Activated T-helper 2 cell treated with anti-CD3 and anti-CD28 coated beads, Interferon-gamma antibody, Interleukin-2, Interleukin-4, amounts not matched to agents 10 μg/mL and 5 μg/mL and 100 μg/mL, durations not matched to agents 14 hours and 24 hours and 36 hours (primary cell): ENCODE measurements around the gene ISY1. TPM values are rescaled to one million over a fixed set of nuclear protein-coding genes. Genes with fewer than 3 reads are reported as not detected.
A peak's percentile ranks its signal among the peaks of the same experiment; 100 is the strongest.
"Not testable (repeated sequence)": the region's sequence is repeated elsewhere in the genome, so short reads cannot be mapped to it uniquely, and the experiment has no call there.

Experiments used
- DNase-seq: peaks from one replicate; pipeline ENCODE4 v3.0.0; 2021; ENCODE audit warnings: low spot score
- H3K27ac Mint-ChIP-seq: one replicate; pipeline ENCODE4 v1.8.0; 2021; ENCODE audit warnings: mixed read lengths
- H3K27me3 Mint-ChIP-seq: one replicate; pipeline ENCODE4 v1.8.0; 2021; ENCODE audit warnings: low read depth, mixed read lengths
- H3K36me3 Mint-ChIP-seq: one replicate; pipeline ENCODE4 v1.8.0; 2021; ENCODE audit warnings: low read depth, mixed read lengths
- H3K4me1 Mint-ChIP-seq: one replicate; pipeline ENCODE4 v1.8.0; 2021; ENCODE audit warnings: low read depth, mixed read lengths
- H3K4me3 Mint-ChIP-seq: one replicate; pipeline ENCODE4 v1.8.0; 2021; ENCODE audit warnings: low read depth, mild to moderate bottlenecking, moderate library complexity, mixed read lengths
- H3K9me3 Mint-ChIP-seq: one replicate; pipeline ENCODE4 v1.8.0; 2021; ENCODE audit warnings: mixed read lengths
- intact Hi-C: fragments of 100-400 bp; cut with micrococcal nuclease; formaldehyde crosslinking; loops from one replicate; pipeline ENCODE4 v1.15.1; 2023
- total RNA-seq: library from RNA; stranded (reverse); gene quantifications from 2 replicates; pipeline ENCODE4 v1.2.3, GENCODE V29; 2022

Gene ISY1
- total RNA-seq, result 71.4 and 78.0 TPM in 2 replicates

- Mint-ChIP-seq H3K27ac (peak within 1 kb of the TSS; percentile 98), H3K4me1 (peaks cover 27% of the 10 kb centered on the region), H3K9me3 (no peaks in the 10 kb centered on the region), H3K4me3 (peak within 1 kb of the TSS; percentile 88), H3K36me3 (peaks cover 43% of the 10 kb centered on the region), H3K27me3 (no peaks in the 10 kb centered on the region)
- peak; percentile 89 for DNase-seq
- intact Hi-C loops, result loop anchor here (1.0 kb wide), 5 partner anchors 22 to 108 kb away; partner anchors contain the start of genes CNBP and COPG1
Measured at GRCh38 chr3:129160891-129161859, at the start of gene ISY1. ISY1 (minus strand) TSS chr3:129161063; CDS start chr3:129160975, 88 bp downstream.

GRCh38 chr3:129207479-129207878 lies 46.6 kb upstream of the ISY1 start:
- Mint-ChIP-seq H3K27ac (no peak overlapping the region), H3K36me3 (no peaks in the 10 kb centered on the region), H3K9me3 (no peaks in the 10 kb centered on the region), H3K27me3 (peaks cover 3% of the 10 kb centered on the region), H3K4me1 (no peaks in the 10 kb centered on the region), H3K4me3 (no peak overlapping the region)
- intact Hi-C loops, result no loop called here
- DNase-seq, result no peak

- Mint-ChIP-seq H3K27me3 (peaks cover 3% of the 10 kb centered on the region), H3K27ac (no peak overlapping the region), H3K9me3 (no peaks in the 10 kb centered on the region), H3K4me3 (no peak overlapping the region), H3K36me3 (no peaks in the 10 kb centered on the region), H3K4me1 (no peaks in the 10 kb centered on the region)
- intact Hi-C loops, result no loop called here
- DNase-seq, result no peak
Measured at GRCh38 chr3:129205109-129205832, 44.4 kb upstream of the ISY1 start.

GRCh38 chr3:129204473-129204872 lies 43.6 kb upstream of the ISY1 start:
- no peaks in the 10 kb centered on the region for H3K27me3 Mint-ChIP-seq
- intact Hi-C loops, result no loop called here
- H3K4me1 Mint-ChIP-seq, result no peaks in the 10 kb centered on the region
- no peak overlapping the region for H3K27ac Mint-ChIP-seq
- no peaks in the 10 kb centered on the region for H3K36me3 Mint-ChIP-seq
- DNase-seq, result no peak
- H3K4me3 Mint-ChIP-seq, result no peak overlapping the region
- no peaks in the 10 kb centered on the region for H3K9me3 Mint-ChIP-seq

- peaks cover 8% of the 10 kb centered on the region for H3K4me1 Mint-ChIP-seq
- no peaks in the 10 kb centered on the region for H3K27me3 Mint-ChIP-seq
- no peak for DNase-seq
- H3K4me3 Mint-ChIP-seq, result no peak overlapping the region
- H3K36me3 Mint-ChIP-seq, result no peaks in the 10 kb centered on the region
- H3K27ac Mint-ChIP-seq, result no peak overlapping the region
- intact Hi-C loops, result no loop called here
- no peaks in the 10 kb centered on the region for H3K9me3 Mint-ChIP-seq
Measured at GRCh38 chr3:129199366-129199765, 38.5 kb upstream of the ISY1 start.

GRCh38 chr3:129197321-129197720 lies 36.5 kb upstream of the ISY1 start:
- Mint-ChIP-seq H3K9me3 (no peaks in the 10 kb centered on the region), H3K27me3 (no peaks in the 10 kb centered on the region), H3K4me3 (no peak overlapping the region), H3K36me3 (no peaks in the 10 kb centered on the region), H3K27ac (no peak overlapping the region), H3K4me1 (peaks cover 8% of the 10 kb centered on the region)
- intact Hi-C loops, result no loop called here
- DNase-seq, result no peak

GRCh38 chr3:129196601-129197000 lies 35.7 kb upstream of the ISY1 start:
- DNase-seq, result no peak
- Mint-ChIP-seq H3K27me3 (no peaks in the 10 kb centered on the region), H3K36me3 (no peaks in the 10 kb centered on the region), H3K27ac (no peak overlapping the region), H3K9me3 (no peaks in the 10 kb centered on the region), H3K4me1 (peaks cover 8% of the 10 kb centered on the region), H3K4me3 (no peak overlapping the region)
- intact Hi-C loops, result no loop called here

GRCh38 chr3:129195731-129196256 lies 34.9 kb upstream of the ISY1 start:
- Mint-ChIP-seq H3K36me3 (no peaks in the 10 kb centered on the region), H3K4me3 (no peak overlapping the region), H3K9me3 (no peaks in the 10 kb centered on the region), H3K27ac (no peak overlapping the region), H3K4me1 (peaks cover 8% of the 10 kb centered on the region), H3K27me3 (no peaks in the 10 kb centered on the region)
- intact Hi-C loops, result no loop called here
- DNase-seq, result no peak

- H3K4me3 Mint-ChIP-seq, intact Hi-C loops, DNase-seq, H3K36me3 Mint-ChIP-seq, H3K9me3 Mint-ChIP-seq, H3K27ac Mint-ChIP-seq, H3K27me3 Mint-ChIP-seq: not testable (repeated sequence)
- peaks cover 13% of the 10 kb centered on the region for H3K4me1 Mint-ChIP-seq
Measured at GRCh38 chr3:129189793-129190192, 28.9 kb upstream of the ISY1 start.

GRCh38 chr3:129187857-129188256 lies 27.0 kb upstream of the ISY1 start:
- no peaks in the 10 kb centered on the region for H3K9me3 Mint-ChIP-seq
- no peak overlapping the region for H3K27ac Mint-ChIP-seq
- H3K27me3 Mint-ChIP-seq, result no peaks in the 10 kb centered on the region
- intact Hi-C loops, result no loop called here
- H3K4me1 Mint-ChIP-seq, result peaks cover 16% of the 10 kb centered on the region
- no peak for DNase-seq
- peaks cover 5% of the 10 kb centered on the region for H3K36me3 Mint-ChIP-seq
- no peak overlapping the region for H3K4me3 Mint-ChIP-seq

GRCh38 chr3:129185783-129186182 lies 24.9 kb upstream of the ISY1 start:
- no peak for DNase-seq
- intact Hi-C loops, result loop anchor here (2.0 kb wide), 1 partner anchor 53 kb away; no protein-coding TSS in a partner anchor
- Mint-ChIP-seq H3K27ac (no peak overlapping the region), H3K27me3 (no peaks in the 10 kb centered on the region), H3K36me3 (peaks cover 24% of the 10 kb centered on the region), H3K4me1 (peaks cover 26% of the 10 kb centered on the region), H3K4me3 (no peak overlapping the region), H3K9me3 (no peaks in the 10 kb centered on the region)

- intact Hi-C loops, result loop anchor here (1.0 to 5.0 kb wide), 5 partner anchors 45 to 257 kb away; partner anchors contain the start of genes COPG1 and IFT122
- H3K27me3 Mint-ChIP-seq, DNase-seq, H3K9me3 Mint-ChIP-seq, H3K27ac Mint-ChIP-seq: not testable (repeated sequence)
- H3K4me1 Mint-ChIP-seq, result peaks cover 34% of the 10 kb centered on the region
- H3K4me3 Mint-ChIP-seq, result peak overlapping the region; percentile 97
- H3K36me3 Mint-ChIP-seq, result peaks cover 31% of the 10 kb centered on the region
Measured at GRCh38 chr3:129184784-129185542, 24.1 kb upstream of the ISY1 start.
